ENCODE measurements around the gene ANKS1A.

DNA sequence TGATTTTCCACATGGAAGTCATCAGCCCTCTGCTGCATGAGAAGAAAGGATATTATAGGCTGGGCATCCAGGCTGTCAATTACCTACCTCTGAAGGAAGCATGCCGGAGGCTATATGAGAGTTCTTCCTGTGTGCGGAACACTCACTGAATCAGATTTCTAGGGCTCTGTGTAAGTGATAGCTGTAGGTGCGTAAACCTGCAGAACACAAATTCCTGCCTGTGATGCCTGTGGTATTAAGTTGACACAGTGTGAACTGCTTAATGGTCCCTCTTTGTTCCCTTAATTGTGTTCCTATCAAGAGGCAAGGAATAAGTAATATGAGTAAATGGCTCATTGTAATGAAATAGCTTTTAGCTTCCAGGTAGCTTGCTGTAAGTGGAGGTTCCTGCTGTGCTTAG is 103.3 kb downstream of the ANKS1A start:
- TF ChIP-seq, protein P1, sequence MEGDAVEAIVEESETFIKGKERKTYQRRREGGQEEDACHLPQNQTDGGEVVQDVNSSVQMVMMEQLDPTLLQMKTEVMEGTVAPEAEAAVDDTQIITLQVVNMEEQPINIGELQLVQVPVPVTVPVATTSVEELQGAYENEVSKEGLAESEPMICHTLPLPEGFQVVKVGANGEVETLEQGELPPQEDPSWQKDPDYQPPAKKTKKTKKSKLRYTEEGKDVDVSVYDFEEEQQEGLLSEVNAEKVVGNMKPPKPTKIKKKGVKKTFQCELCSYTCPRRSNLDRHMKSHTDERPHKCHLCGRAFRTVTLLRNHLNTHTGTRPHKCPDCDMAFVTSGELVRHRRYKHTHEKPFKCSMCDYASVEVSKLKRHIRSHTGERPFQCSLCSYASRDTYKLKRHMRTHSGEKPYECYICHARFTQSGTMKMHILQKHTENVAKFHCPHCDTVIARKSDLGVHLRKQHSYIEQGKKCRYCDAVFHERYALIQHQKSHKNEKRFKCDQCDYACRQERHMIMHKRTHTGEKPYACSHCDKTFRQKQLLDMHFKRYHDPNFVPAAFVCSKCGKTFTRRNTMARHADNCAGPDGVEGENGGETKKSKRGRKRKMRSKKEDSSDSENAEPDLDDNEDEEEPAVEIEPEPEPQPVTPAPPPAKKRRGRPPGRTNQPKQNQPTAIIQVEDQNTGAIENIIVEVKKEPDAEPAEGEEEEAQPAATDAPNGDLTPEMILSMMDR (conservative IDR thresholded peaks at IDR 0.05; ENCODE audit: low read depth, low read length): no peak
- TF ChIP-seq POLR2A (IDR thresholded peaks at IDR 0.05; ENCODE audit: low read depth, low read length) (no peak), RFX5 (IDR thresholded peaks at IDR 0.05; ENCODE audit: low read depth, low read length) (no peak), SMC3 (IDR thresholded peaks at IDR 0.05; ENCODE audit: low read depth, low read length) (no peak), RAD21 (IDR thresholded peaks at IDR 0.05; ENCODE audit: low read length) (no peak), NFE2L2 (IDR thresholded peaks at IDR 0.05; ENCODE audit: low read depth, low read length) (no peak), CHD1 (IDR thresholded peaks at IDR 0.05; ENCODE audit: low read depth, low read length) (no peak), RCOR1 (IDR thresholded peaks at IDR 0.05; ENCODE audit: insufficient replicate concordance, low read length) (no peak), MXI1 (IDR thresholded peaks at IDR 0.05; ENCODE audit: borderline replicate concordance, low read depth, low read length) (no peak)
- TF ChIP-seq, protein P2, sequence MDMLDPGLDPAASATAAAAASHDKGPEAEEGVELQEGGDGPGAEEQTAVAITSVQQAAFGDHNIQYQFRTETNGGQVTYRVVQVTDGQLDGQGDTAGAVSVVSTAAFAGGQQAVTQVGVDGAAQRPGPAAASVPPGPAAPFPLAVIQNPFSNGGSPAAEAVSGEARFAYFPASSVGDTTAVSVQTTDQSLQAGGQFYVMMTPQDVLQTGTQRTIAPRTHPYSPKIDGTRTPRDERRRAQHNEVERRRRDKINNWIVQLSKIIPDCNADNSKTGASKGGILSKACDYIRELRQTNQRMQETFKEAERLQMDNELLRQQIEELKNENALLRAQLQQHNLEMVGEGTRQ (IDR thresholded peaks at IDR 0.05; ENCODE audit: low read depth, low read length): no peak

Measured in IMR-90 (cell line).